Effector CD4-positive, alpha-beta T cell (primary cell): ENCODE results near the gene FBXW4.
A peak's percentile ranks its signal among the peaks of the same experiment; 100 is the strongest.

ENCODE experiments used
- DNase-seq: peaks from one replicate; pipeline ENCODE4 v3.0.0-alpha.2; 2020

Gene FBXW4

DNA sequence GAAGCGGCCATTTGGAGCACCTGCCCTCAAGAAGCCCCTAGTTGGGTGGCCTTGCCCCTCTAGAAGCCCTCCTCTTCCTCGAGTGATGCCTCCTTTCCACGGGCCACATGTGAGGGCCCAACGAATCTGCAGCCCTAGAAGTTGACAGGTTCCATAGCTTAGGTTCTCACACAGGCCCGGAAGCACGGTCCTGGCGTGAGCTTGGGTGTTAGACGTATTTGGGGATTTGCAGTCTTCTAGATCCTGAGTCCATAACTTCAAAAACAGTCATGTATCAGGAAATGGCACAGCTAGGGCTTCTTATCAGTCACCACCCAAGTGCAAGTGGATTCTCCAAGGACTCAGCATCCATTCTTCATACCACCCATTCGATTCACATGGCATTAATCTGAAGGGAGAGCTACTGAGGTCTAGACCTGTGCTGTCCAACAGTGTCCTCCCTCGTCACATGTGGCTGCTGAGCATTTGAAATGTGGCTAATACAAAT, 477 bp upstream of the FBXW4 start:
- DNase-seq, result no peak

DNA sequence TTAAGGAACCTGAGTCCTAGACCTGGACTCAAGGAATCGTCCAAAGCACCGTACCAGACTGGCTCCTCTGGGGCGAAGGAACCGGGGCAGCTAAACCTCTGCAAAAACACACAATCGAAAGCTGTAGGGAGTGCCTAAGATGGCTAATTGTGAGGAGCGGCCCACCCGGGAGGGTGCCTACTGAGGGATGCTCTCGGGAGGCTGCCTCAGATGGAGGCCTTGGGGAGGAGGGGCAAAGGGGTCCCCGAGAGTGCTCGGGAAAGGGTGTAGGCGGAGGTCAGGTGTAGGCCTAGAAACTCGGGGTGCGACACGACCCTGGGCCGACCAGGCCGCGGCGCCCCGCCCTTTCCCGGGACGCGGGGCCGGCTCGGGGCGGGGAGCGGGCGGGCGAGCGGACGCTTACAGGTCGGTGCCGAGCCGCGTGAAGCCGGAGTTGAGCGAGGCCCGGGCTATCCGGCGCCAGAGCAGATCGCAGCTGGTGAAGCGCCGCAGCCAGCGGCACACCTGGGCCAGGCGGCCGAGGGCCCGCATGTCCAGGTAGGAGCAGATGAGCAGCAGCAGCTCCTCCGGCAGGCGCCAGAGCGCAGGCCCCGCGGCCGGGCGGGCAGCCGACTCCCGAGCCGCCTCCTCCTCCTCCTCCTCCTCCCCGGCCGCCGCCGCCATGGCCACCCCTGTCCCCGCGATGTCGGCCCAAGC, 844 bp downstream of the FBXW4 start:
- peak; percentile 51 for DNase-seq

DNA sequence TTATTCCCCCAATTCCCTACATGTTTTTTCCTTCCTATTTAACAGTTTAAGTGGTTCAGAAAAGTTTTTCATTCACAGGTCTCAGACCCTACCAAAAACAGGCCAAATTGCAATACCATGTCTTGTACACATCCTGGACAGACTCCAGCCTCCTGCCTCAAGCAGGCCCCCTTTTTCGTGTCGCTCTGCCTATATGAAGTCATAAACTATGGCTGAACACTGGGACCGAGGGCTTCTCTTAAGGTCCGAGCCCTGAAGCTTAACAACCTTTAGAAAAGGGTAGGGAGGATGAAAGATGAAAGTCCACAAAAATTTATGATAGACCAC, 1.4 kb downstream of the FBXW4 start:
- DNase-seq, result no peak

DNA sequence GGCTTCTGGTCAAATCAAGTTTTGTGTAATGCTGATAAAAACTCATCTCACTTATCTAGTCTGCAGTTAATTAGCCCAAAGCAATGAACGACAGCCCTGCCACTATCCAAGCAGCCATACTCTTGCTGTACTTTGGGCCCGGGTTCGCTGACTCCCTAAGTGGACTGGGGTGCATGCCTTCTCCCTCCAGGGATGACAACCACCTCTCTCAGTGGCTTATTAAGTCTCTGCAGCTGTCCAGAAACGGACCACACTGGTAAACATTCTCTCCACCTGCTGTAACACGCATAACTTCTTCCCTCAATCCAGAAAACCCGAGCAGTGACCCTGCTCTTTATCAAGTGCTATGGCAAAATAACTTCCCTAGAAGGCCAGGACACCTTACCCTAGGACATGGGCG, 3.9 kb downstream of the FBXW4 start:
- no peak for DNase-seq

DNA sequence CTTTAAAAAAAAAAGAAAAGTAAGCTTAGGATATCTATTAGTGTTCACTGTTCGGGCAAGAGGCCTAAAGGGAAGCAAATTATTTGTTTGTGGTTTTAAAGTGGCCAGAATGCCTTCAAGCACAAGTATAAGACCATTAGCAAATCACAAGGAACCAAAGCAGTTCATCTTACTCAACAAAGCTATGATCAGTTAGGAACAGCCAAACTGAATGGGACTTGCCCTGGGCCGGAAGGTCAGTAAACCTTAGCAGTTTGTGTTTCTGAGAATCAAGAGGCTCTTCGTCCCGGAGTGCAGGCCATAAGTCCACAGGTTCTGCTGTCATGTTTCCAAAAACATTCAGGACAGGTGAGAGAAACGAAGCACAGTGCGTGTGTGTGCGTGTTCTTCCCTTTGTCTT, 4.5 kb downstream of the FBXW4 start:
- DNase-seq, result no peak

DNA sequence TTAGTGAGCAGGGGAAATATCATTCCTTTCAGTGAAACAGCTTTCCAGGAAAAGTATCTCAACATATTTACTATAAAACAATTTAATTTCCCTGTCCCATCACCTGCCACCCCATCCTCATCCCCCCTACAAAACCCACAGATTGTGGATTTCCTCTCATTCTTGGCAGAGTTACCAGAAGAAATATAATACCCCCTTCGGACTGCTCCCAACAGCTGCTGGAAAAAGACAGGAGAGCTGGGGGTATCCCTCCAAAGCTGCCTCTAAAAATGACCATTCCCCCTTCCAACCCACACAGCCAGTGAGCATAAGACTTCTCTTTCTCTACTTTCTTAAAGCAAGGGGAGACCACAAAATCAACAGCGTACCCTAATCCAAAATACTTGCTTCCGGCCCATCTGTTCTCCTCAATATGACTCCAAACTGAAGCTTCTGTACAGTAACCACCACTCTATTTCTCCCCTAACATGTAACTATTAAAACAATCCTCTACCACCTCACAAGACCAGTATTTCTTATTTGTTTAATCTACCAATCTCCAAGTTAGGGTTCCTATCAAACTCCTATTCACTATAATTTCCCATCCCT, 7.8 kb downstream of the FBXW4 start:
- DNase-seq, result no peak

DNA sequence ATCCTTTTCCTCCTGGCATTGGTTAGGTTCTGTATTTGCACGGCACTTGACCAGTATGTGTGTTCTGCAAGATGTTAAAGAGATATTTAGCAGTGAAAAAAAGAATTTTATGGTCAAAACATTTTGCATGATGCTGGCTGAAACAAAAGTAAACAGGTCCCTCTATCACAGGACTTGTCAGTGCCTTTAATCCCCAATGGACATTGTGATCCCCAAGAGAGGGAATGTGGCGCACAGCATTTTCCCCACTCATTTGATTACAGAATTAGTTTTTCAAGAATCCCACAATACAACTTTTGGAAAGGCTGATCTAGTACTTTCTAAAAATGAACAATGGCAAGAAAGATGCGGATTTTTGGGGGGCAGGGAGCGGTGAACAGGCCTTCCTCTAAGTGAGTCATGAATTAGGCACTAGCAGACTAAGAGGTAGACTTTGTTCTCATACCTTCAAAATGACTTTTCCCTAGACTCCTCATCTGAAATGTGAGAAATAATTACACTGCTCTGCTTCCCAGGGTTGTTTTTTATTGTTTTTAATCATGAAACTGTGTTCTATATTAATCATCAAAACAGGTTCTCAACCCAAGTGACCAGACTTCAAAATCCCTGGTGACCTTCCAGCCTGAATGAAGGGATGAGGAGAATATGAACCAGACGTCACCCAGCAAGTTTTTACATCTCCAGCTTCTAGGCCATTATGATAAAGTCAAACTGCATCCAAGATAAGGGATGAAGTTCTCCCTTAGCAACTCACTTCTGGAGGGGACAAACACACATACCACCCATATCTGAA, 8.6 kb downstream of the FBXW4 start:
- DNase-seq, result no peak

DNA sequence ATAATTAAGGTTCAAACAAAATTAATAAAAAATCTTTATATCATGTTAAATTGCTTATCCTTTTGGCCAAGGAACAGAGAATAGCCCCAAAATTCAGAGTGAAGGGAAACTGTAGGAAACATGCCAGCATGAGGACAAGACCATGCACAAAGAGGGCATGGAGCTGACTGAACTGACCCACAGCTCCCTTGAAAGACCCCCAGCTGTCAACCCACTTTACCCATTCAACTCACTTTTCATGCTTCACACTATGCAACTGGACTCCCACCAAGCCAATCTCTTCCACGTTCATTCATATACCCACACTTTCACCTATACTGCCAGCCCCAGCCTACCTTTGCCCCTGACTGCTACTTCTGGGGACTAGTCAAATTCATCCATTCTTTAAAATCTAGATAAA, 10.2 kb downstream of the FBXW4 start:
- no peak for DNase-seq

DNA sequence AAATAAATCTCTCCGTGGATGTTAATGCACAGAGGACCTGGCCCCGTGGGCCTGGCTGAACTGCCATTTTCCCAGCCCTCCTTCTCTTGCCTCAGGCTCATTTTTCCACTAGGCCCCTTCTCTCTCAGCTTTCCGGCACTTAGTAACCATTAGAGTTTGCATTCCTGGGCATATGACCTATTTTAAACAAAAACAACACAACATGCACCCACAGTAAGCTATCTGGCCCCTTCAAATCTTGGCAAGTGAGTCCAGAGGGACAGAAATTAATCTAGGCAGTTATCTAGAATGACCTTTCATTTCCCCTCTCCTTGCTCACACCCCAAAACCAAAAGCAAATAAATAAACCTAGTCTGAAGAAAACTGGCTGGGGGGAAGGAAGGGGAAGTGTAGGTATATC, 11.7 kb downstream of the FBXW4 start:
- no peak for DNase-seq

DNA sequence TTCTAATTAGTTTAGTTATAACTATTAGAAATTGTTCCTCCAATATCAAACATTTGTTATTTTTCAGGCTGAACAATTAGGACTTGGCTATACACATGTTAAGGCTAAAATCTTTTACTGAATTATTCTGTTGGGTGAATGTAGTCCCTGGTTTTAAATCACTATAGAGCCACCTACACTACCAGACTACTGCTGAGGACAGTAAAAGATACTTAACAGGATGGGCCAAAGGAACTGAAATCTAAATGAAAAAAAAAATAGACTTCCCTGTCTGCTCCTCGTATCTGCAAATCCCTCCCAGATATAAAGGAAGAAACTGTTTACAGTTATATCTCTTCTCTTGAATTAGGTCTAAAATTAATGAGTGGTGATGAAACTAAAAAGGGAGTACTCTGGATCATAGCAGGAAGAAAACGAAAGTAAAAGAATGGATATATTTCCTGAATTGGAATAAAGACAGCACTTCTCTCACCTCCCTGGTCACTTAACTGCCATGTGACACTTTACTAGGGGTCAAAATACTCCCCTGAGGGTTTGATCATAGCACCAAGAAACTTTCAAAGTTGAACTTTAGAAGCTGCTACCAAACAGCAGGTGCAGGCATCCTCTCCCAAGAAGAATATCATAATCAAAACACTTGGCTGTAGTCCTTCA, 12.7 kb downstream of the FBXW4 start:
- DNase-seq, result no peak

DNA sequence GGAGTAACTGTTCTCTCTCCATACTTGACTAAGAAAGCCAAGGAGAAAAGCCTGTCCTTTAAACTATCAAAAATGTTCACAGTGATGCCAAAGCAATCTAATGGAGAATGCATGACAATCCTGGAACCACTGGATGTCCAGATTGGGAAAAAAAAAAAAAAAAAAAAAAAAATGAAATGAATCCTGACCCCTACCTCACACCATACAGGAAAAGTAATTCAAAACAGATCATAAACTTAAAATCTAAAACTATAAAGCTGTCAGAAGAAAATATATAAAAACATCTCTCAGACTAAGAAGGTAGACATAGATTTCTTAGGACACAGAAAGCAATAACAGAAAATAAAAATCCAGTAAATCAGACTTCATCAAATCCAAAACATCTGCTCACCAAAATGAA, 18.4 kb downstream of the FBXW4 start:
- DNase-seq, result no peak

DNA sequence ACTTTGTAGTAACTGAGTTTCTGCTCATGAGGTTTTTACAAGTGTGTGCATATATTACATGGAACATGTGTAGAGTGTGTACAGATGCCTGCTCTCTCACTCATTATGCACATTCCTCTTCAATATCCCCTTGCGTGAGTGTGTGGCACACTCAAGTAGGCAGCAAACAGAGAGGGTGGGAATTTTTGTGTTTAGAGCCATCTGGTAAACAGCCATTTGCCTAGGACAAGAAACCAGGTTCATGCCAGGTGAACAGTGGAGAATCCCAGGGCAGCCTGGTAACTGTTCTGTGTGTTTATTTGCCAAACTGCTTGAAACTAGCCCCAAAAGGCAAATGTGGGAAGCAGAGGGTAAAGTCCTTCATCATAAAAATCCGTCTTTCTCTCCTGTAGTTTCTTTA, 19.9 kb downstream of the FBXW4 start:
- no peak for DNase-seq

DNA sequence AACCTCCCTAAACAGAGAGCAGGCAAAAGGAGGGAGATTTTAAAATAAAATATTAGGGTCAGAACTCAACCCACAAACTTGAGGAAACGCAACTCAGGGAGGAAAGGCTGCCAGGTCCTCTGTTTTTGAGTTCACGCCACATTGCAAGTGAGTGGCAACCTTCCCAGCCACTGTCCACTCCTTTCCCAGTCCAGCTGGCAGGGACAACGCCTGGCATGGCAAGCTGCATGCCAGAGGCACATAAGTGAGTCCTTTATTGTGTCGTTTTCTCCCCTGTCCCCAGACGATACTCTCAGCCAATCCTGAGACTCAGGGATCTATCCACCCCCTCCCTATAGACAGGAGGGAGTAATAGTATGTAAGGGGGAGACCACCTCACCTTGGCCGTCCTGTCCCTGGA, 22.4 kb downstream of the FBXW4 start:
- no peak for DNase-seq

DNA sequence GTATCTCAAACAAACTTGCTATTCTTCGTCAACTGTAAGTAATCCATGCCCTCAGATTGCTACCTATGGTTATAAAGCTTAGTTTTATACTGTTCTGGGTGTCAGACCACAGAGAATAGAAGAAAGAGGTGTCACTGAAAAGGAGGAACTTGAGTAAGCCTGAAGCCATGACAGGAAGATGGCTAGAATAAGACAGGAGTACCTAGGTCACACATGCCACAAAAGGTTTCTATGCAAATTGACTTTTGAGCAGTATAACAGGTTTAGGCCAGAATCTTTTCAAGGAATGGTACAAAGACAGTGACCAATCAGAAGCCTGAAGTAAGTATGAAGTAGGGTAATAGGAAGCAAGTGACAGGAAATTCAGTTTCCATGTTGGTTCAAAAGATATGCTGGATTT, 23.5 kb downstream of the FBXW4 start:
- DNase-seq, result no peak

DNA sequence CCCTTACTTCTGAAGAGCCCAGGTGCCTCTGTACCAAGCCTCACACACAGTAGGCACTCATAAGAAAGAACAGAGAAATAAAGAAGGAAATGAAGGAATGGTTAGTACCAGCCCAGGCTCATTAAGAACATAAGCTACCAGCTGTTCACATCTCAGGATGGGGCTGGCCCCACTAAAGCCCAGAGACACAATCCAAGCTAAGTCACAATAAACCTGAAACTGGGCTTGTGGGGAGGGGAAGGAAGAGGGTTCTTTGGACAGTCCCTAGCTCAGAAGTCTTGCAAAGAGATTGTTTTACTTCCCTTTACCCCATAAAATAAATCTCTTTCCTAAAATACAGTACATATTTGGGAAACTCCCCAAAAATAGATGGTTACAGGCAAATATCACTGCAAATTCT, 24.3 kb downstream of the FBXW4 start:
- no peak for DNase-seq

DNA sequence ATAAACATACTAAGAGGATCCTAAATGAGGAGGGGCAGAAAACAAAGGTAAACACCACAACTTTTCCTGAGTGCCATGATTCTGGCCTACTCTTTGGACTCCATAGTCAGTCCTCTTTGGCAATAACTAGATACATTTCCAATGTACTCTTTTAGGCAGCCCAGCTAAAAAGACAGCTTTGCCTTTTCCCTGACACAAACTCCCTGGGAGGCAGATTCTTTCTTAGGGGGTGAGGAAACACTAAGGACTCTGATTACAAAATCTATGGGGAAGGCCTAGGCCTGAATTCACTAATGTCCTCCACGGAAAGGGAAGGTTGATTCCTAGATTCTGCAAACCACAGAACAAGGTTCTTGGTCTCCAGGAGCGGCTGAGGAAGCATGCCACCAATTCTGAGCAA, 25.8 kb downstream of the FBXW4 start:
- DNase-seq, result no peak

DNA sequence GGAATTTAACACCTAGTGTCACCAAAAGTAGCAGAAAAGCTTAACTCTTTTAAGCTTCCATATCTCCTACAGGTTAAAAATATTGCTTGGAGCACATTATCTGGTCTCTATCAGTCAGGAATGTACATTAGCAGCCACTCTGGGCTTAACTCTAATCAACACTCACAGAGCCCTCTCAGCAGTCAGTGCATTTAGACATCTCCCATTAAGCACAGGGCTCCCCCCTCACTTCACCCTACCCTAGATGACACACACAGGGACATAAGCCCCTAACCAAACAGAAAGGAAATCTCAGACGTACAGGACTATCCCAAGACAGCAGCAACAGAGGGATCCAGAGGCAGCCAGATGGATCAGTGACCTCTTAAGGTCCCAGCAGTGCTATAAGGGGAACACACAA, 26.4 kb downstream of the FBXW4 start:
- DNase-seq, result no peak

DNA sequence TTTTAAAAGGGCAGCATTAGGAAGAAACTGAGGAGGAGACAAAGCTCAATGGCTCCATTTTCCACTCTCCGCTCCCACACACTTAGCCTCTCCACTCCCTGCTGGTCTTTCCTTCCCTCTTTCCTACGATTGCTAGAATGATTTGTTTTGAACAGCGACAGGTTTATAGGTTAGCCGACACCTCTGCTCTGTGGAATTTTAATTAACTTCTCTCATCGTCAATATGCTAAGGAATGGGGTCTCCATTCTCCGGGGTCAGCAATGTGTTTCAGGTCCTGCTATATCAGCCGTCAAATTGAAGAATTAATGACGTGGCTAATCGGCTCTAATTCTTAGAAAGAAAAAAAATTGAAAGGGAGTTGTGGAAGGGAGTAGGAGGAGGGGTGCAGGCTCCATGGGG, 28.9 kb downstream of the FBXW4 start:
- no peak for DNase-seq

DNA sequence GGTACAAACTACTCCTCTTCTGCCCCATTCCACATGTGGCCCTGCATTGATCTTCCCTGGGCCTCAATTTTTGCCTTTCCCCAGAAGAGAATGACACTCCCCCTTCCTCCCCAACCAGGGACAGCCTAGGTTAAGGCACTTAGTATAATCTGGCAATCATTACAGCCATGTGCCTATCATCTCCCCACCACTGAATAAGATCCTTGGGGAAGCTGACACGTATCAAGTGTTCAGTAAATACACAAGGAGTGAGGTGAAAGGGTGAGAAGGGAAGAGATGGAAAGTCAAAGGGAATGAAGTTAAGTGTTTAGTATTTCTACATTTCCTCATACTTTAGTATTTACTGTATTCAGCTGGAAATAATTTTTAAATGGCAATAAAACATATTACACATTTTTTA, 31.9 kb downstream of the FBXW4 start:
- no peak for DNase-seq

DNA sequence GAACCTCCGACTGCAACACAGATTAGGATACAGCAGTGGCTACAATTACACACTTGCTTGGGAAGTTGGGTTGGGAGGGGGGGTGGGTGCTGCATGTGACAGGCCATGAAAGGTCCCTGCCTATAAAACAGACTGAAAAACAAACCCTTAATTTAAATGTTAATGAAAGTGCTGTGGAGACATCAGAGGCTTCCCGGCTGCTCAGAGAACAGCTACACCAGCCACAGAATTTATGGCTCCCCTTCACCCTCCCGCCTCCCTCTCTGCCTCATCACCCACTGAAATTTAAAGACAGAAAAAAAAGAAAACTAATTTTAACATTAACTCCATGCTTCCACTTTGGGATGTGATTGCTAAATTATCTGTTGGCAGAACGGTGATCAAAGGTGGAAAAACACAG, 34.7 kb downstream of the FBXW4 start:
- no peak for DNase-seq

DNA sequence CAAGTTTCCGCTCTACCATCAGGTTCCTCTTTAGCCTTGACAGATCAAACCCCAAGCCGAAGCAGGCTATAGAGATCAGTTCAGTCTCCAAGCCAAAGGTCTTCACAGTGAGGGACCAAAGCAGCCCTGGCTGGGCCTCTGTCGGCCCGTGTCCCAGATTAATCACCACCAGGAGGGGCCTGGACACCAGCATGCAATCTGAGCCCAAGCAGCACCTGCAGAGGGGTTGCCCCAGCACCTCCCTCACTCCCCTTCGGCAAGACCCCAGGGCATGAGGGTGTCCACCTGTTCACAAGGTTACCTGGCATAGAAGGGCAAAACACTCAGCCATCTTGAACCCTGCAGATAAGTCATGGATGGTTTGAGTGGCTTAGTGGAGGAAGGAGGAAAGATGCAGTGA, 36.0 kb downstream of the FBXW4 start:
- DNase-seq, result no peak

DNA sequence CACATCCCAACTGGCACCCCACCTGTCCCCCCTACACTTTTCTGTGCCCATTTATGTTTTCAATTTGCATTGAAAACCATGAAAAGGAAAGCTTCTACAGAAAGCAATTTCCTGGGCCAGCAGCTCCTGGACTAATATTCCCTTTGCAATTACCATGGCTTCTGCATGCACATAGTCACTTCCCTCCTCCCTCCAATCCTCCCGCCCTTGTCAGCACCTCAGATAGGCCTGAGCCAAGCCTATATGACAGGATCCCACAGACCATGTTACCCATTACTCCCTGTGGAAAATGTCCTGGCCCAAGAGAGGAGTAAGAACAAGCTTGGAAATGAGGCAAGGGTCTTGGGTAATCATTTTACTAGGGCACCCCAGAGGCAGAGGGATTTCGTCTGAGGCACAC, 38.1 kb downstream of the FBXW4 start:
- DNase-seq, result no peak

DNA sequence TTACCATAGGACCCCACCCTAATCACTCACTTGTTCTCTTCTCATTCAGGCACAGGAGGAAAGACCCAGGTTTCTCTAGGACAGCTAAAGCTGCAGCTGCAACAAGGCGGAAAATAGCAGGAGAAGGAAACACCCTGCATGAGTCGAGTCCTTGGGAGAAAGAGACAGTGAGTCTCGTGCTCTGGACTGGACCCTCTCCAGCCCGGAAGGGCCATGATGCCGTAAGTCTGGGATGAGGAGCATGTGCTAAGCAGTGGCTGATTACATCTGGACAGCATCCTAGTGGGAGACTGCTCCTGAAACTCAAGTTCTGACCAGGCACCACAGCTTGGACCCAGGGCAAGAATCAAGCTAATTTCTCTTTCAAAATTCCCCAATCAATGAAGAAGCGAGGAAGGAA, 39.4 kb downstream of the FBXW4 start:
- no peak for DNase-seq

DNA sequence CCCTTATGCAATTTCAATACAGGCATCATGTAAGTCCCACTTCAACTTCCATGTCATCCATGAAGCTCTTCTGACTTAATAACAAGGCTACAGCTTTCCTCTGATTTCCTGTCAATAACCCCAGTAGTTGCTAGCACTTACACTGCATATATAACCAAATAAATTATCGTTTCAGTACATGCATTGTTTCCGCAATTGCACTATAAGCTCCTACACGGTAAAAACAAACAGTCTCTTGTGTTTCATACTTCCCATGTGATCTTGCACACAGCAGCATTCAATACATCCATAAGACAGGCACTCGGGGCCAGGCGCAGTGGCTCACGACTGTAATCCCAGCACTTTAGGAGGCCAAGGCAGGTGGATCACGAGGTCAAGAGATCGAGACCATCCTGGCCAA, 41.4 kb downstream of the FBXW4 start:
- no peak for DNase-seq
